GM12875 (cell line): Measurements from ENCODE around the gene AIP.

Experiments
- H3K4me3 ChIP-seq: one replicate; pipeline ENCODE4 v1.5.1; 2011; ENCODE audit warnings: low read depth, low read length, control low read depth
- TF ChIP-seq, protein P1 (sequence below): IDR thresholded peaks from 2 replicates; pipeline ENCODE4 v1.5.1; 2011; ENCODE audit warnings: low read depth, mild to moderate bottlenecking, control low read depth, inconsistent platforms, low read length, moderate library complexity, borderline replicate concordance; ENCODE audit not compliant: insufficient read depth

AIP gene

DNA sequence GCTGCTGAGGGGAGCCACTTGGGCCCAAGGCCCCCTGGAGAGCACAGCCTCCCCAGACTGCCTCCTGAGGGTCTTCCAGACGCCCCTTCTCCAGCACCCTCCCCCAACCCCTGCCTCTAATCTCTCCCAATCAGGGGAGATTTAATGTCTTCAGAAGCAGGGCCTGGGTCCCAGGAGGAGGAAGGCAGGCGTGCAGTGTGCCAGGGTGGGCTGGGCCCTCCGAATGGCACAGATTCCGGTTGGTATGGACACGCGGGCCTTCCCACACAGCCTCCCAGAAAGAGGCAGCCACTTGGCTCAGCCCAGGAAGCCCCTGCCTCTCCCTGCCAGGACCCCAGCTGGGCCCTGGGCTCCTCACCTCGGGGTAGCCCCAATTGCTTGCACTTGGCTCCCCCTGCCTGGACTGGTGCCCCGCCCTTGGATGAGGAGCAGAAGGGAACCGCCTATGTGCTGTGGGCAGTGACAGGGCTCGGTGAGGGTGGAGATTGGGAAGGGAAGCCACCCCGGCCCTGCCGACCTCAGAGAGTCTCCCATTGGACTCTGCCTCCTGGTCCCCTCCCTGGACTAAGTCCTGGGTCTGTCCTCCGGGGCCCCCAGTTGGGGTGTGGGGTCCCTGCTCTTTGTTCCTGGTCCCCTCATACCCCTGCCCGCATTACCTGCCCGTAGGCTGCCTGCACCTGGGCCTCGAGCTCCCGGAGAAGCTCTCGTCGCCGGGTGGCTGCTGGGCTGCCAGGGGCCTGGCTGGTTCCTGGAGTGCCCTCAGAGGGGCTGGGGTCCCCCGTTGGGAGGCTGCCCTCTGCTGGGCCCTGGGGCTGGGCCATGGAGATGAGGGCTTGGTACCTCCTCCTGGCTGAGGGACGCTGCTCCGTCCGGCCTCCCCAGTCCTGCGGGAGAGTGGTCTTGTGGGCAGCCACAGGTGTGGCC lies 41.0 kb downstream of the AIP start:
- TF ChIP-seq, protein P1, sequence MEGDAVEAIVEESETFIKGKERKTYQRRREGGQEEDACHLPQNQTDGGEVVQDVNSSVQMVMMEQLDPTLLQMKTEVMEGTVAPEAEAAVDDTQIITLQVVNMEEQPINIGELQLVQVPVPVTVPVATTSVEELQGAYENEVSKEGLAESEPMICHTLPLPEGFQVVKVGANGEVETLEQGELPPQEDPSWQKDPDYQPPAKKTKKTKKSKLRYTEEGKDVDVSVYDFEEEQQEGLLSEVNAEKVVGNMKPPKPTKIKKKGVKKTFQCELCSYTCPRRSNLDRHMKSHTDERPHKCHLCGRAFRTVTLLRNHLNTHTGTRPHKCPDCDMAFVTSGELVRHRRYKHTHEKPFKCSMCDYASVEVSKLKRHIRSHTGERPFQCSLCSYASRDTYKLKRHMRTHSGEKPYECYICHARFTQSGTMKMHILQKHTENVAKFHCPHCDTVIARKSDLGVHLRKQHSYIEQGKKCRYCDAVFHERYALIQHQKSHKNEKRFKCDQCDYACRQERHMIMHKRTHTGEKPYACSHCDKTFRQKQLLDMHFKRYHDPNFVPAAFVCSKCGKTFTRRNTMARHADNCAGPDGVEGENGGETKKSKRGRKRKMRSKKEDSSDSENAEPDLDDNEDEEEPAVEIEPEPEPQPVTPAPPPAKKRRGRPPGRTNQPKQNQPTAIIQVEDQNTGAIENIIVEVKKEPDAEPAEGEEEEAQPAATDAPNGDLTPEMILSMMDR: no peak

DNA sequence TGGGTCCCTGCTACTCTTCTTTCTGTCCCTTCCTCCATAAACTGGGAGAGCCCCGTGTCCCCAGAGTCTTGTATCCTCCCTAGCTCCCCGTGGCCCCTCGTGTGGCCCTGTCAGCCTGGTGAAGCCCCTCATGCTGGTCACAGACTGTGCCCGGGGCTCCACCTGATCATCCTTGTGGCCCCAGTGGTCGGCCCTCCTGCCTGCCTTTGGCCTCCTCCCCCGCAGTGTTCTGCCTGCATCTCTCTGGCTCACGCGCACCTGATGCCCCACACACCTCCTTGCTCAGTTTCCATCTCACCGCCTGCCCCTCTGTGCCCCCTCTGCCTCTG lies 41.6 kb downstream of the AIP start:
- TF ChIP-seq, protein P1: no peak
- H3K4me3 ChIP-seq: no peak overlapping the region

More for the DNA sequence above, 41.0 kb downstream of the AIP start:
- no peak overlapping the region for H3K4me3 ChIP-seq

DNA sequence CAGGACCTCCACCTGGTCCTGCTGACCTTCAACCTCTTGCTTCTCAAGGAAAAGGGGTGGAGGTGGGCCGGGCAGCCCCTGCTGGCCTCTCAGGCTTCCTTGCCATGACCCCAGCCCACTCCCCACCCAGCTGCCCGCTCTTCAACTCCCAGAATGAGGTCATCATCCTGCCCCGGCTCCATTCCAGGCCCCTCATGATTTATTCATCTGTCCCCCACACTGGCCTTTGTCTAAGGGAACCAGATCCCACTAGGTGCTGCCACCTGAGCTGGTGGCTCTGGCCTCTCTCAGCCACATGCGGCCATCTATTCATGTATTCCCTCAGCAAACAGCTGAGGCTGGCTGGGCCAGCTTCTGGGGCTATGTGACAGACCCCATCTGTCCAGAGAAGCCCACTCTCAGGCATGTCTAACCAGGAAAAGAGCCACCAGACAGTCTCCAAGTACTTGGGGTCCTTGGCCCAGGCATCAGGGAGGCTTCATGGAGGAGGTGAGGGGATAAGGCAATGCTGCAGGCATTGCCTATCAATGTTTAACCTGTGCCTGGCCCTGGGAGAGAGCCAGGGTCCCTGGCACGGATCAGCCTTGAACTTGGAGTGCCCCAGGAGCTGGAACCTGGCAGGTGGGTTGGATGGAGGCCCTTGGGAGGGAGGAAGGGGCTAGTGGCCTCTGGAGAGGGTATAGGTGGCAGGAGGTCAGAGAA lies 42.6 kb downstream of the AIP start:
- no peak overlapping the region for H3K4me3 ChIP-seq
- TF ChIP-seq, protein P1: no peak

DNA sequence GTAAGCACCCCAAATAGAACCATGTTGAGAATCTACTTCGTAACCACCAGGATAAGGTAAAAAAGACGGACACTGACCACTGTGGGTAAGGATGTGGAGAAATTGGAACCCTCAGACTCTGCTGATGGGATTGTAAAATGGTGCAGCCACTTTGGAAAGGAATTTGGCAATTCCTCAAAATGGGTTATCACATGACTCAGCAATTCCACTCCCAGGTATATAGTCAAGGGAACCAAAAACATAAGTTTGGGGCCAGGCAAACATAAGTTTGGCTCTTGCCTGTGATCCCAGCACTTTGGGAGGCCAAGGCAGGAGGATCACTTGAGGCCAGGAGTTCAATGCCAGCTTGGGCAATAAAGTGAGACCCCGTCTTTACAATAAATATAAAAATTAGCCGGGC lies 45.5 kb downstream of the AIP start:
- H3K4me3 ChIP-seq: no peak overlapping the region
- TF ChIP-seq, protein P1: no peak

DNA sequence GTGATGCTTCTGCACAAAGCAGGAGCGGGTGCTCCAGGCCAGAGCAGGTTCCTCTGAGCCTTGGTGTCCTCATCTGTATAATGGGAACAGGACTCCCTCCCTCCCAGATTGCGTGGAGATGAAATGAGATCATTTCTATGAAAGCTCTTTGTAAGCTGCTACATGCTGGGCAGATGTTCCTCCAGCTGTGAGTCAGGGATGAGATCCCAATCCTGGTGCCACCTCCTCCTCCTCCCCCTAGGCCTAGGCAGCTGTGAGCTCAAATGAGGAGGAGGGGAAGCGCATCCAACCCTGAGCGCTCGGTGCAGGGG lies 47.4 kb downstream of the AIP start:
- no peak overlapping the region for H3K4me3 ChIP-seq
- TF ChIP-seq, protein P1: no peak

DNA sequence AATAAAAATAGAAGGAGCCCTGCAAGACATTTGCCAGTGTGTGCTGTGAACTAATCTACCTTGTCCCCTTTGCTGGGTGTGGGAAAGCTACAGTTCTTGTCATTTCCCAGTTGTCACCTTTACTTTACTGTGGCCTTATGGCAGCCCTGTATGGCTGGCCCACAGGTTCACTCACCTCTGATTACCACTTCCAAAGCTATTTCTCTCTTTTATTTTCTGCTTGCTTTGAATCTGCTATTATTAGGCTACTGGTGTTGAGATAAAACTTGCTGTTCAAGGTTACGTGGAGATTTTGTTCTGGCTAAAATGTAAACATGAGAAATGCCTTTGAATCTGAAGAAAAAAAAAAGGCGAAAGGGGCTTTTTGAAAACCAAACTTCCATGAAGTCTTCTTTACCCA lies 50.1 kb downstream of the AIP start:
- H3K4me3 ChIP-seq: no peak overlapping the region
- TF ChIP-seq, protein P1: no peak

DNA sequence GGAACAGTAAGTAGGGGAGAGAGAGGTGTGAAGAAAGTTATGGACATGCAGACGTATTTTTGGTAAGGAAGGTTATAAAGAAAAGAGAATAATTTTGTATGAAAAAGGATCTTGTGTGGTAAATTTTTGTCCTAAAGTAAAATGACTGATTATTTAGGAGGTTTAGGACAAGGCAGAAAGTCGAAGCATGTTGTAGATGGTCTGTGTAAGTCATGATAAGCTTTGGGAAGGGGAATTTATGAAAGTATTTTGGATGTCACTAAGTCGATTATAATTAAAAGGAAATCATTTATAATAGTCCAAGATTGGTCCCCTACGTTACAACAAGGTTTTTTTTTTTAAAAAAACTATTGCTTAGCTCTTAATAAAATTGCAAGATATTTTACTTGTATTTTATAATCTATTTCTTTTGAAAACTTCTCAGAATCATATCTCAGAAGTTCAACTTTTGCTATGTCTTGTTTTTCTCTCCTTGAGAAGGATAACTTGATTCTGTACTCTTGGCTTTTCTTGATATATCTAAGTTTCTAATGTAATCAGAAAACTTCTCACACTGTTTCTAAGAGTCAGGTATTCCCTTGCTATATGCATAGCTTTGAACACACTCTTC lies 51.3 kb downstream of the AIP start:
- H3K4me3 ChIP-seq: no peak overlapping the region
- TF ChIP-seq, protein P1: no peak
